MCF 10A (cell line): ENCODE measurements around the gene RAPGEF1. TPM values are rescaled to one million over a fixed set of nuclear protein-coding genes. Genes with fewer than 3 reads are reported as not detected.

ENCODE experiments used
- BruUV-seq: library from RNA; stranded (reverse); fragments of 400-500 nt; replicated peaks from 2 replicates; lab custom pipeline; 2021; lab: Mats Ljungman, UMichigan
- CTCF ChIA-PET: fragments of 300-600 bp; sonication (Branson Sonifier 250); formaldehyde crosslinking; extraction: SDS; loops from one replicate; lab custom pipeline; 2021; ENCODE audit warnings: antibody characterized with exemption, inconsistent platforms; lab: Yijun Ruan, JAX
- POLR2A ChIA-PET: fragments of 300-600, 350-650 bp; sonication (Branson Sonifier 250); formaldehyde crosslinking; extraction: SDS; loops from one replicate; lab custom pipeline; 2020; ENCODE audit warnings: antibody characterized with exemption, inconsistent platforms; lab: Yijun Ruan, JAX
- DNase-seq: peaks from one replicate; pipeline ENCODE4 v3.0.0-alpha.2; 2018; ENCODE audit not compliant: unreplicated experiment
- H3K27ac Mint-ChIP-seq: one replicate; pipeline ENCODE4 v1.8.0; 2022; ENCODE audit warnings: mild to moderate bottlenecking, low read depth, mixed read lengths; ENCODE audit not compliant: unreplicated experiment
- H3K27me3 Mint-ChIP-seq: one replicate; pipeline ENCODE4 v1.8.0; 2022; ENCODE audit warnings: mixed read lengths; ENCODE audit not compliant: insufficient read depth, unreplicated experiment
- H3K36me3 Mint-ChIP-seq: one replicate; pipeline ENCODE4 v1.8.0; 2022; ENCODE audit warnings: mild to moderate bottlenecking, moderate library complexity, mixed read lengths; ENCODE audit not compliant: insufficient read depth, unreplicated experiment
- H3K4me1 Mint-ChIP-seq: one replicate; pipeline ENCODE4 v1.8.0; 2022; ENCODE audit warnings: mixed read lengths; ENCODE audit not compliant: insufficient read depth, unreplicated experiment
- H3K4me3 Mint-ChIP-seq: one replicate; pipeline ENCODE4 v1.8.0; 2022; ENCODE audit warnings: mild to moderate bottlenecking, moderate library complexity, mixed read lengths; ENCODE audit not compliant: unreplicated experiment
- H3K9me3 Mint-ChIP-seq: one replicate; pipeline ENCODE4 v1.8.0; 2022; ENCODE audit warnings: mixed read lengths; ENCODE audit not compliant: unreplicated experiment
- intact Hi-C: fragments of 100-400 bp; cut with micrococcal nuclease; formaldehyde crosslinking; loops from 2 replicates; pipeline ENCODE4 v1.14.1; 2022
- total RNA-seq: library from RNA; stranded (reverse); gene quantifications from 2 replicates; pipeline ENCODE4 v1.2.3, GENCODE V29; 2022
- TF ChIP-seq, protein P1 (sequence below): fragments of 200-600 bp; IDR thresholded peaks from one replicate; pipeline ENCODE4 v1.8.0; 2022; ENCODE audit warnings: antibody characterized with exemption, mild to moderate bottlenecking; ENCODE audit not compliant: unreplicated experiment

Gene RAPGEF1
- total RNA-seq, 1 experiment from 2014 or later, result 55.4 TPM

- TF ChIP-seq, protein P1, sequence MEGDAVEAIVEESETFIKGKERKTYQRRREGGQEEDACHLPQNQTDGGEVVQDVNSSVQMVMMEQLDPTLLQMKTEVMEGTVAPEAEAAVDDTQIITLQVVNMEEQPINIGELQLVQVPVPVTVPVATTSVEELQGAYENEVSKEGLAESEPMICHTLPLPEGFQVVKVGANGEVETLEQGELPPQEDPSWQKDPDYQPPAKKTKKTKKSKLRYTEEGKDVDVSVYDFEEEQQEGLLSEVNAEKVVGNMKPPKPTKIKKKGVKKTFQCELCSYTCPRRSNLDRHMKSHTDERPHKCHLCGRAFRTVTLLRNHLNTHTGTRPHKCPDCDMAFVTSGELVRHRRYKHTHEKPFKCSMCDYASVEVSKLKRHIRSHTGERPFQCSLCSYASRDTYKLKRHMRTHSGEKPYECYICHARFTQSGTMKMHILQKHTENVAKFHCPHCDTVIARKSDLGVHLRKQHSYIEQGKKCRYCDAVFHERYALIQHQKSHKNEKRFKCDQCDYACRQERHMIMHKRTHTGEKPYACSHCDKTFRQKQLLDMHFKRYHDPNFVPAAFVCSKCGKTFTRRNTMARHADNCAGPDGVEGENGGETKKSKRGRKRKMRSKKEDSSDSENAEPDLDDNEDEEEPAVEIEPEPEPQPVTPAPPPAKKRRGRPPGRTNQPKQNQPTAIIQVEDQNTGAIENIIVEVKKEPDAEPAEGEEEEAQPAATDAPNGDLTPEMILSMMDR, result no peak
- no peak overlapping the region for H3K27ac Mint-ChIP-seq
Observed at GRCh38 chr9:131693651-131694597, 46.0 kb downstream of the RAPGEF1 start.

DNA sequence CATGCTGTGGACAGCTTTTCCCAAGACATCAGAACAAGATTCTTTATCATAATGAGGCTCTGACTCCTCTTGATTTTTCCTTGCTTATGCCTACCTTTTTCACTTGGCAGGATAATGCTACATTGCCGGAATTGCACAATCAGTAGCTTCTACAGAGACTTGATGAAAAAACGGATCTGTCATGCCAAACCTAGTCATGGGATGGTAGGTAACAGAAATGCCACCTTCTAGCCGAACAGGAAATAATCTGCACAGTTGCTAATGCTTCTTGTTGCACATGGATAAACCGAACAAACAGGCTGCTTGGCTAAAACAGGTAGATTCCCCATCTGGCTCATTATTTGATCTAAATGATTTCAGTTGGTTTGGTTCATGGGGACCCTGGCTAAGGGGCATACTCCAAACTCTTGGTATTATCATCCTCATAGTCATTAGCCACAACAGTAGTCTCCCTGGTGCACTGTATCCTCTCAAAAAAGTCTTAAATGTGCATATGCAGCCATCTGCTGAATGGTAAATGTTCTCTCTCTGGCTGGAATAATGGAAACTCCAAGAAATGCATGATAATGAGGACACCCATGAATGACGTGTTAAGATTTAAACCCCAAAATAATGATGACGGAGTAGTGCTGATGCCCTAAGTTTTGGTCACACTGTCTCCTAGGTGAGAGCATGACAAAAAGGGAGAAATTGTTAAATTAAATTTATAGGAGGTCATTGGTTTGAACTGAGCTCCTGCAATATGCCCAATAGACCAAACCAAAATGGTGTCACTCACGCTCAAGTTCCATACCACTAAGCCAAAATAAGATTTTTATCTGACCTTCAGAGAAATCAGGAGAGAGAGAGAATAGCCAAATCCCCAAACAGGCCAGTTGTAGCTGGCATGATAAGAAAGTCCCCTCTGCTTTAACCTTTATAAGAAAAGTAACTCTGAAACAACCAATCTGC is 47.0 kb downstream of the RAPGEF1 start:
- BruUV-seq, result no TSS peak
- H3K4me3 Mint-ChIP-seq, result no peak overlapping the region
- ChIA-PET CTCF (interaction anchor here (1.0 kb wide), 2 partner anchors 21 to 101 kb away, joined by 3 read pairs; no protein-coding TSS in a partner anchor), POLR2A (interaction anchor here (0.7 to 6.7 kb wide), 14 partner anchors 10 to 46 kb away, joined by 3 to 72 read pairs (median 8); no protein-coding TSS in a partner anchor)
- no peak overlapping the region for H3K27ac Mint-ChIP-seq
- H3K36me3 Mint-ChIP-seq, result no peaks in the 10 kb centered on the region
- no peaks in the 10 kb centered on the region for H3K27me3 Mint-ChIP-seq
- TF ChIP-seq, protein P1, result no peak
- intact Hi-C loops, result no loop called here
- no peaks in the 10 kb centered on the region for H3K9me3 Mint-ChIP-seq
- peak; percentile 59 for DNase-seq
- peaks cover 22% of the 10 kb centered on the region for H3K4me1 Mint-ChIP-seq

More at GRCh38 chr9:131693651-131694597, 46.0 kb downstream of the RAPGEF1 start:
- Mint-ChIP-seq H3K9me3 (no peaks in the 10 kb centered on the region), H3K4me3 (no peak overlapping the region), H3K27me3 (no peaks in the 10 kb centered on the region), H3K36me3 (no peaks in the 10 kb centered on the region), H3K4me1 (peaks cover 23% of the 10 kb centered on the region)
- DNase-seq, result no peak
- POLR2A ChIA-PET, result interaction anchor here (1.2 to 6.7 kb wide), 5 partner anchors 9 to 36 kb away, joined by 3 to 72 read pairs (median 12); no protein-coding TSS in a partner anchor
- no TSS peak for BruUV-seq
- CTCF ChIA-PET, result interaction anchor here (0.6 kb wide), 1 partner anchor 104 kb away, joined by 3 read pairs; no protein-coding TSS in a partner anchor
- intact Hi-C loops, result no loop called here

- no peaks in the 10 kb centered on the region for H3K36me3 Mint-ChIP-seq
- TF ChIP-seq, protein P1, result no peak
- ChIA-PET POLR2A (interaction anchor here (0.7 to 6.7 kb wide), 13 partner anchors 10 to 47 kb away, joined by 3 to 72 read pairs (median 8); no protein-coding TSS in a partner anchor), CTCF (interaction anchor here (0.9 to 1.4 kb wide), 5 partner anchors 14 to 100 kb away, joined by 3 to 6 read pairs (median 3); no protein-coding TSS in a partner anchor)
- H3K27me3 Mint-ChIP-seq, result no peaks in the 10 kb centered on the region
- no peak overlapping the region for H3K27ac Mint-ChIP-seq
- peaks cover 17% of the 10 kb centered on the region for H3K4me1 Mint-ChIP-seq
- intact Hi-C loops, result no loop called here
- no peak for DNase-seq
- BruUV-seq, result no TSS peak
- no peaks in the 10 kb centered on the region for H3K9me3 Mint-ChIP-seq
- H3K4me3 Mint-ChIP-seq, result no peak overlapping the region
Observed at GRCh38 chr9:131691969-131692611, 47.8 kb downstream of the RAPGEF1 start.
